ENCODE measurements around the gene RGS8. TPM values are rescaled to one million over a fixed set of nuclear protein-coding genes. Genes with fewer than 3 reads are reported as not detected.

RGS8 gene
- total and polyA plus RNA-seq, 2 donors from 2014 or later: not detected

DNA sequence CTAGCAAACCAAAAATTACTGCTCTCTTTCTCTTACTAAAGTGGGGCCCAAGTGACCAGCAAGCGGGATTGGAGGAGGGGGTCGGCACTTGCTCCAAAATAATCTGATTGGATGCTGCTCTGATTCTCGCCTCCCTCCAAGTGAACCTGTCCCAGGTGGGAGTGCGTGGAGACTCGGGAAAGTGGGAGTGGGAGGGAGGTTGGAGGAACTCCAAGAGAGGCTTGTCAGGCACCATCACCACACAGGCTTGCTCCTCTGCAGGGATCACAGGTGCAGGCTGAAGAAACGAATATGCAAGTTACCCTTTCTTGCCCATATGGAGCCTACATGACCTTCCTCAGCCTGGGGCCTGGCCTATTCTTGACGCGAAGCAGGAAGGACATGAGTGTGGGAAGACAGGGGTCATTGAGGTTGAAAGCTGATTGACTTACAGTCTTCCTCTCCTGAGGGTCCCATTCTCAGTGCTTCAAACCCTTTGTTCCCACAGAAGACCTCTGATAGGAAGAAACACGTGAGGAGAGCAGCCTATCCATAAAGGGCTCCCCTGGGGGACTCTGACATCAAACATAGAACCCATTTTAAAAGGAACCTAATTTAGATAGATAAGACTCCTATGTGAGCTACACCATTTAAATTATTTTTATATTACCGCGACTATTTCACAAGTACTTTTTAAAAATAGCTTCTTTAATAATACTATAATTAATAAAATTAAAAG, 14.2 kb downstream of the RGS8 start:
- Histone ChIP-seq H3K27me3 (ENCODE audit: control insufficient read depth, insufficient read depth, low read length) (no peaks in the 10 kb centered on the region), H3K9me3 (ENCODE audit: control insufficient read depth in 2 of 3, insufficient read depth in 1 of 3, low read length in 3 of 3) (no peaks in the 10 kb centered on the region), H3K9ac (ENCODE audit: low read length in 3 of 3) (no peak overlapping the region), H3K4me1 (ENCODE audit: control insufficient read depth in 2 of 3, insufficient read depth in 2 of 3, low read depth in 1 of 3, low read length in 3 of 3) (no peaks in the 10 kb centered on the region), H3K36me3 (ENCODE audit: control insufficient read depth in 2 of 3, insufficient read depth in 3 of 3, low read length in 3 of 3) (no peaks in the 10 kb centered on the region), H3K27ac (ENCODE audit: low read depth in 2 of 2, low read length in 2 of 2) (no peak overlapping the region), H3K4me3 (ENCODE audit: low read length in 3 of 3) (no peak overlapping the region)
- TF ChIP-seq CTCF (IDR thresholded peaks at IDR 0.05; ENCODE audit: borderline replicate concordance, extremely low read depth, insufficient read depth): no peak
- FAIRE-seq: no peak
- DNase-seq: no peak
- intact Hi-C loops (cut with DNase I): no loop called here

GRCh38 chr1:182669266-182669665, 15.1 kb downstream of the RGS8 start:
- Histone ChIP-seq H3K4me1 (ENCODE audit: control insufficient read depth in 2 of 3, insufficient read depth in 2 of 3, low read depth in 1 of 3, low read length in 3 of 3) (no peaks in the 10 kb centered on the region), H3K9me3 (ENCODE audit: control insufficient read depth in 2 of 3, insufficient read depth in 1 of 3, low read length in 3 of 3) (no peaks in the 10 kb centered on the region)
- no peak for FAIRE-seq

GRCh38 chr1:182668521-182669054, 15.8 kb downstream of the RGS8 start:
- H3K36me3 ChIP-seq (ENCODE audit: control insufficient read depth in 2 of 3, insufficient read depth in 3 of 3, low read length in 3 of 3): no peaks in the 10 kb centered on the region
- H3K27me3 ChIP-seq (ENCODE audit: control insufficient read depth, insufficient read depth, low read length): no peaks in the 10 kb centered on the region
- DNase-seq (peak in 1 of 5 donors; percentile 29), FAIRE-seq (no peak)
- no peak overlapping the region for H3K4me3 ChIP-seq (ENCODE audit: low read length in 3 of 3)
- no peaks in the 10 kb centered on the region for H3K9me3 ChIP-seq (ENCODE audit: control insufficient read depth in 2 of 3, insufficient read depth in 1 of 3, low read length in 3 of 3)
- H3K27ac ChIP-seq (ENCODE audit: low read depth in 2 of 2, low read length in 2 of 2): no peak overlapping the region
- intact Hi-C loops (cut with DNase I): no loop called here
- no peak overlapping the region for H3K9ac ChIP-seq (ENCODE audit: low read length in 3 of 3)
- H3K4me1 ChIP-seq (ENCODE audit: control insufficient read depth in 2 of 3, insufficient read depth in 2 of 3, low read depth in 1 of 3, low read length in 3 of 3): no peaks in the 10 kb centered on the region
- TF ChIP-seq CTCF (IDR thresholded peaks at IDR 0.05; ENCODE audit: borderline replicate concordance, extremely low read depth, insufficient read depth): no peak

More at GRCh38 chr1:182669266-182669665, 15.1 kb downstream of the RGS8 start:
- Histone ChIP-seq H3K27me3 (ENCODE audit: control insufficient read depth, insufficient read depth, low read length) (no peaks in the 10 kb centered on the region), H3K9ac (ENCODE audit: low read length in 3 of 3) (no peak overlapping the region), H3K27ac (ENCODE audit: low read depth in 2 of 2, low read length in 2 of 2) (no peak overlapping the region), H3K36me3 (ENCODE audit: control insufficient read depth in 2 of 3, insufficient read depth in 3 of 3, low read length in 3 of 3) (no peaks in the 10 kb centered on the region), H3K4me3 (ENCODE audit: low read length in 3 of 3) (no peak overlapping the region)
- peak in 3 of 5 donors; percentile 46 to 52 (median 49) for DNase-seq
- intact Hi-C loops (cut with DNase I): no loop called here
- no peak for TF ChIP-seq CTCF (IDR thresholded peaks at IDR 0.05; ENCODE audit: borderline replicate concordance, extremely low read depth, insufficient read depth)

Data from kidney (tissue), 14 donors.